NCI-H128 (cell line): Measurements from ENCODE around the gene MIEF1.
A peak's percentile ranks its signal among the peaks of the same experiment; 100 is the strongest.
"Not testable (repeated sequence)": the region's sequence is repeated elsewhere in the genome, so short reads cannot be mapped to it uniquely, and the experiment has no call there.

Experiments
- DNase-seq: peaks from one replicate; lab custom pipeline; 2025; ENCODE audit not compliant: unreplicated experiment; lab: John Stamatoyannopoulos, UW

Gene MIEF1

DNA sequence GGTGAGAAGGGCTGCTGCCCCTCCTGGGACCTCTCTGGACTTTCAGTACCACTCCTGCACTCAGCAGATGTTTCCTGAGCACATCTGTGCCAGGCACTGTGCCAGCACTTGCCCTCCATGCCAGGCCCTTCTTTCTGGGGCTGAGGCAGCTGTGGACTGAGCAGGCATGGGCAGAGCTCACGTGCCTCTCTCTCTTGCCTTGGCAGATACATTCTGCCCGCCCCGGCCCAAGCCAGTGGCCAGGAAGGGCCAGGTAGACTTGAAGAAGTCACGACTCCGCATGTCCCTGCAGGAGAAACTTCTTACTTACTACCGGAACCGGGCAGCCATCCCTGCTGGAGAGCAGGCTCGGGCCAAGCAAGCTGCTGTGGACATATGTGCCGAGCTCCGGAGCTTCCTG lies 9.9 kb downstream of the MIEF1 start:
- no peak for DNase-seq

DNA sequence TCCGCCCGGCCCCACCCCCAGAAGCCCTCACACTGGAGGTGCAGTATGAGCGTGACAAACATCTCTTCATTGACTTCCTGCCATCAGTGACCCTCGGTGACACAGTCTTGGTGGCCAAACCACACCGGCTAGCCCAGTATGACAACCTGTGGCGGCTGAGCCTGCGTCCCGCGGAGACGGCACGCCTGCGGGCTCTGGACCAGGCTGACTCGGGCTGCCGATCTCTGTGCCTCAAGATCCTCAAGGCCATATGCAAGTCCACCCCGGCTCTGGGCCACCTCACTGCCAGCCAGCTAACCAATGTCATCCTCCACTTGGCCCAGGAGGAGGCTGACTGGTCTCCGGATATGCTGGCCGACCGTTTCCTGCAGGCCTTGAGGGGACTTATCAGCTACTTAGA lies 11.7 kb downstream of the MIEF1 start:
- no peak for DNase-seq

DNA sequence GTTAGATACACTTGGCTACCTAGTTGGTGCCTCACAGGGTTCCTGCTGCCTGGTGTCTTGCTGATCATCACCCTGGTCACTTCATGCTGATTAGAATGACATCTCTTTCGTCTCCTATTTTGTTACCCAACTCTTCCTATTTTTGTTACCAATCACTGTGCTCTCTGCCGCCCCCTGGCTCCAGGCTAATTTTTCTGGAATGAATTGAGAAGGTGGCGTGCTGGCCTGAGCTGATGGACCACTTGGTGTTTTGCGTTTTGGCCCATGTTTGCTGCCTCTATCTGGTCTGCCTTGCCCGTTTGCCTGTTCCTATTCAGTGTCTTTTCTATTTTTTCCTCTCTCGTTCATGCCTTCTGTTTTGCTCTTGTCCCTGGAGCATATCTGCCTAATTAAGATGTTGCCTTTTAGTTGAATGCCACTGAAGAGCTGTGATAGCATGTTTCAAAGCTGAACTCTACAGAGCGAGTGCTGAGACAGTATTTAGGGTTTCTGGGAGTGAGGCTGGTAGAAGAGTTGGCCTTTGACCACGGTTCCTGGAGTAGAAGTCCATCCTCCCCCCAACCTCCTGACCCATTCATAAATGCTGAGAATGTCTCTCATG lies 12.4 kb downstream of the MIEF1 start:
- no peak for DNase-seq

DNA sequence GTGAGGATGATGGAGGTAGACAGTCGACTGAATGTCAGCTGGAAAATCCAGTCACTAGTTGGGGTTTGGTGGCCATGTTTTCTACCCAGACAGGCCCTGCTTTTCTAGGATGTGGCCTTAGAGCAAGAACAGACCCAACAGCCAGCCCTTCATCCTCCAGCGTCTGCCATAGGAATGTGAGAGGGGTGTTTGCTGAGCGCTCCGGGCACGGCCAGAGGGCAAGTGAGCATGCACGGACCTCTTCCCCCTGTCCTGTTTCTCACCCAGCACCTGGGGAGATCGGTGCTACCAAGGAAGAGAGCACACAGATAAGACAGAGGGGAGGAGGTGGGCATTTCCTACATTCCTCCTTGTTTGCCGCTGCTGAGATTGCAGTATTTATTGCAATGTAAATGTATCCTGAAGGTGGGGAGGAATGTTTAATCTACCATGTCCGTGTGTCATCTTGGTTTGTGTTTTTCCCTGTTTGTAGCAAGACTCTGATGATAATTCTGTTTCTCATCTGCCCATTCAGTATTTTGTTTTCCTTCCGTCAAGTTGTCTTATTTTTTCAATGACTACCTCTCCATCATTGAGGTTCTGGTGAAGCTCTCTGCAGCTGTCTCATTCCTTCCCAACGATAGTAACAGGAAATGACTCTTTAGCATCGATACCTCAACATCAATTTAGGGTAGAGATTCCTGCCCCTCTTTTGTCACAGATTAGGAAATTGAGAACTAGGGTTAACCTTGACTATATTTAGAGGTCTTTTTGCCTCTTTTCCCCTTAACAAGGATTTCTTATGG lies 13.4 kb downstream of the MIEF1 start:
- no peak for DNase-seq

DNA sequence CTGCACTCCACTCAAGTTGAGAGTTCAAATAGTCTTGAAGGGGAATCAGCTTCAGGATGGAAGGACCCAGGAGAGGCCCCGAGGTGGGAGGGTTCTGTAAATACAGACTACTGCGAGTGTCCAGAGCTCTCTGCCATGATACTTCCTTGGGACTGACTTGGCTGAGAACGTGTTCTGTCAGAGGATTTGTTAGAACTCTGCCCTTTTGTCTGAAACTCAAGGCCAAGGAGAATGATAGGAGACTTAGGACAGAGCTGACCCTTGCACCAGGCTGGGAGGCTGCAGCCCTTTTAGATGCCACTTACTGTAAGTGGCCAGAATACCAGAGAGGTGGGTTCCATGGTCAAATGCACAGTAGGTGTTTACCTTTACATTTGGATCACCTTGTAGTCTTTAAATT lies 15.4 kb downstream of the MIEF1 start:
- no peak for DNase-seq

DNA sequence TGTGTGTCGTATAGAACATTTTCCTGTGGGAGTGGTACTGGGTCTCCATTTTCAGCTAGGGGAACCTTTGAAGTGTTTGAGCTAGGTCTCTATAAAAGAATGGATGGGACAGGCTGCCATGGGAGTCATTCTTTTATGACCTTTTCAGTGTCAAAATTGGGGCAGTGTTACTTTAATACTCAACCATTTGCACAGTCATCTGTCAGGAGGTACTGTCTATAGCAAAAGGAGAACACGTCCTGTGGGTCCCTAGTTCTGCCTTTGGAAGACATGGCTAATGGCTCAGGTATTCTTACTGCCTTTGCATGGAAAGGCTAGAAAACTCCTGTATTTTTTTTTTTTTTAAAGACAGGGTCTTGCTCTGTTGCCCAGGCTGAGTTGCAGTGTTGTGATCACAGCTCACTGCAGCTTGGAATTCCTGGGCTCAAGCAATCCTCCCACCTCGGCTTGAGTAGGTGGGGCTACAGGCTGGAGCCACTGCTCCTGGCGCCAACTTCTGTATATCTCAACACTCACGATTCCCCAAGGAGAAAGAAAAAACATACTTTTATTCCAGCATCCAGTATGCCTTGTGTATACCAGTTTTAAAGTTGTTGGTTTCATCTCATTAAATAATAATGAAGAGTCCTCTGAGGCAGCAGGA lies 16.2 kb downstream of the MIEF1 start:
- no peak for DNase-seq

DNA sequence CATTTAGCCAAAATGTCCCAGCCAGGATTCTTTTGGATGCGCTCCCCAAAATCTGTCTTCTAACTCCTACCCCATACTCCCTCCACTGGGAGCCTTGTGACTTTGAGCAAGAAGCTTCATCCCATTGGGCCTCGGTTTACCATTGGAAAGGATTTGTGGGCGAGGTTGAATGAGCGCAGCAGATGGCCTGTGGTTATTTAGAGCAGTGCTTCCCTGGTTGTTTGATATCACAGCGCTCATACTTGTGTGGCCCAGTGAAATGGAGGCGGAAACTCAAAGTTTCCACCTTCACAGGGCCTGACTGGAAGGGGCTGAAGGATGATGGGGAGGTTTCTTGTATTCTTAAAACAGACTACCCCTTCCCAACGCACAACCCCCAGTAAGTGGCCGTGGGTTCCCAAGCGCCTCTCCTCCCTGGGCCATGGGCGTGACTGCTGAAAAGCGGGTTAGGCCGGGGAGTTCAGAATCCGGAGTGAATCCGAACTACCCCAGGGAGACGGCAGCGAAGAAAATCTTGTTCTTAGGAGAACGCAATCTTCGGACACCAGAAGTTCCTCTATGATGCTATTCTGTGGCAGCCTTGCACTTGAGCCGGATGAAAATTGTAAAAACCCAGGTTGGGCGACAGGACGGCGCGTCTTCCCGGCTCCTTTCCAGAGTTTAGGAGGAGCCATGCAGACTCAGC lies 17.0 kb downstream of the MIEF1 start:
- no peak for DNase-seq

DNA sequence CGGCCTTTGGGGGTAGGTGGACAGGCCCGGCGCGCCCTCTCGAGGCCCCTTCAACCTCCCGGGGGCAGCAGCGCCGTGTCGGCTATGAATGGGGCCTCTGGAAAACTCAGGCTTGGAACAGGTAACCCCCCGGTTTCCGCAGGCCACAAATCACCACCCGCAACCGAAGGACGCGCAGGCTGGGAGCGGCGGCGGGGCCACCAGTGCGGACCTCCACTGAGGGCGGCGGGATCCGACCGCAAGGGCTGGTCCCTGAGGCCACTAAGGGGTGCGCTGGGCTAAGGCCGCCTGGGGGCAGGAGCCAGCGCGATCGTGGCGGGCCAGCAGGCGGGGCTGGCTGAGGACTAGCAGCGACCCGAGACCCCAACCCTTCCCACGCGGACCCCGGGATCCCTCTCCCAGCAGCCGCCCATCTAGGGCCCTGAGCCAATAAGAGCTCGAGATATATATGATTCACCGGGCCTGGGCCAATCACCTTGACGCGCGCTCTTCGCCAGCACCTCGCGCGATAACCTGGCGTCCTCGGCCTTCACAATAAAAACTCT lies 17.7 kb downstream of the MIEF1 start:
- DNase-seq = peak; percentile 91

DNA sequence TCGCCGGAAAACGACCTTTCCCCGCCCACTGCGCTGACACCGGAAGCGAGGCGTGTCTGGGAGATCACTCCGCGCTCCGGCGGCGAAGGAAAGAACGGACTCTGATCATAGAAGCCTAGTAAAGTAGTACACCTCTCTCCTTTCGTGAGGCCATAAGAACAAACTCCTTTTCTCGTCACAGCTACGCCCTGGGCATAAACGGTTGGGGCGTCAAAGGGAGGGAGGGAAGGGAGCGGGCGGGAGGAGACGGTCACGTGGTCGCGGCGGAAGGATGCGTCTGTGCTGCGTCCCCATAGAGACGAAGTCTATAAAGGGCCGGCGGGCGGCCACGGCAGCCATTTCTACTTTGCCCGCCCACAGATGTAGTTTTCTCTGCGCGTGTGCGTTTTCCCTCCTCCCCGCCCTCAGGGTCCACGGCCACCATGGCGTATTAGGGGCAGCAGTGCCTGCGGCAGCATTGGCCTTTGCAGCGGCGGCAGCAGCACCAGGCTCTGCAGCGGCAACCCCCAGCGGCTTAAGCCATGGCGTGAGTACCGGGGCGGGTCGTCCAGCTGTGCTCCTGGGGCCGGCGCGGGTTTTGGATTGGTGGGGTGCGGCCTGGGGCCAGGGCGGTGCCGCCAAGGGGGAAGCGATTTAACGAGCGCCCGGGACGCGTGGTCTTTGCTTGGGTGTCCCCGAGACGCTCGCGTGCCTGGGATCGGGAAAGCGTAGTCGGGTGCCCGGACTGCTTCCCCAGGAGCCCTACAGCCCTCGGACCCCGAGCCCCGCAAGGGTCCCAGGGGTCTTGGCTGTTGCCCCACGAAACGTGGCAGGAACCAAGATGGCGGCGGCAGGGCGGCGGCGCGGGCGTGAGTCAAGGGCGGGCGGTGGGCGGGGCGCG lies 18.4 kb downstream of the MIEF1 start, which contains the start of gene ATF4:
ATF4 (plus strand) TSS at position 337 of the 880 bp plus-strand sequence. CDS start 884 bp downstream, outside the sequence.
- no peak for DNase-seq

DNA sequence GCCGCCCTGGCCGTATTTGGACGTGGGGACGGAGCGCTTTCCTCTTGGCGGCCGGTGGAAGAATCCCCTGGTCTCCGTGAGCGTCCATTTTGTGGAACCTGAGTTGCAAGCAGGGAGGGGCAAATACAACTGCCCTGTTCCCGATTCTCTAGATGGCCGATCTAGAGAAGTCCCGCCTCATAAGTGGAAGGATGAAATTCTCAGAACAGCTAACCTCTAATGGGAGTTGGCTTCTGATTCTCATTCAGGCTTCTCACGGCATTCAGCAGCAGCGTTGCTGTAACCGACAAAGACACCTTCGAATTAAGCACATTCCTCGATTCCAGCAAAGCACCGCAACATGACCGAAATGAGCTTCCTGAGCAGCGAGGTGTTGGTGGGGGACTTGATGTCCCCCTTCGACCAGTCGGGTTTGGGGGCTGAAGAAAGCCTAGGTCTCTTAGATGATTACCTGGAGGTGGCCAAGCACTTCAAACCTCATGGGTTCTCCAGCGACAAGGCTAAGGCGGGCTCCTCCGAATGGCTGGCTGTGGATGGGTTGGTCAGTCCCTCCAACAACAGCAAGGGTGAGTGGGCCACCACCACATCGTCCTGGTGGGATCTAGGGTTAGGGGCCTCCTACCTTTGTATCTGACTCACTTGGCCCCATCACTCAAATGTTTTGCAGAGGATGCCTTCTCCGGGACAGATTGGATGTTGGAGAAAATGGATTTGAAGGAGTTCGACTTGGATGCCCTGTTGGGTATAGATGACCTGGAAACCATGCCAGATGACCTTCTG lies 19.2 kb downstream of the MIEF1 start:
- DNase-seq = not testable (repeated sequence)

DNA sequence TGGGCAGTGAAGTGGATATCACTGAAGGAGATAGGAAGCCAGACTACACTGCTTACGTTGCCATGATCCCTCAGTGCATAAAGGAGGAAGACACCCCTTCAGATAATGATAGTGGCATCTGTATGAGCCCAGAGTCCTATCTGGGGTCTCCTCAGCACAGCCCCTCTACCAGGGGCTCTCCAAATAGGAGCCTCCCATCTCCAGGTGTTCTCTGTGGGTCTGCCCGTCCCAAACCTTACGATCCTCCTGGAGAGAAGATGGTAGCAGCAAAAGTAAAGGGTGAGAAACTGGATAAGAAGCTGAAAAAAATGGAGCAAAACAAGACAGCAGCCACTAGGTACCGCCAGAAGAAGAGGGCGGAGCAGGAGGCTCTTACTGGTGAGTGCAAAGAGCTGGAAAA lies 20.0 kb downstream of the MIEF1 start:
- not testable (repeated sequence) for DNase-seq

DNA sequence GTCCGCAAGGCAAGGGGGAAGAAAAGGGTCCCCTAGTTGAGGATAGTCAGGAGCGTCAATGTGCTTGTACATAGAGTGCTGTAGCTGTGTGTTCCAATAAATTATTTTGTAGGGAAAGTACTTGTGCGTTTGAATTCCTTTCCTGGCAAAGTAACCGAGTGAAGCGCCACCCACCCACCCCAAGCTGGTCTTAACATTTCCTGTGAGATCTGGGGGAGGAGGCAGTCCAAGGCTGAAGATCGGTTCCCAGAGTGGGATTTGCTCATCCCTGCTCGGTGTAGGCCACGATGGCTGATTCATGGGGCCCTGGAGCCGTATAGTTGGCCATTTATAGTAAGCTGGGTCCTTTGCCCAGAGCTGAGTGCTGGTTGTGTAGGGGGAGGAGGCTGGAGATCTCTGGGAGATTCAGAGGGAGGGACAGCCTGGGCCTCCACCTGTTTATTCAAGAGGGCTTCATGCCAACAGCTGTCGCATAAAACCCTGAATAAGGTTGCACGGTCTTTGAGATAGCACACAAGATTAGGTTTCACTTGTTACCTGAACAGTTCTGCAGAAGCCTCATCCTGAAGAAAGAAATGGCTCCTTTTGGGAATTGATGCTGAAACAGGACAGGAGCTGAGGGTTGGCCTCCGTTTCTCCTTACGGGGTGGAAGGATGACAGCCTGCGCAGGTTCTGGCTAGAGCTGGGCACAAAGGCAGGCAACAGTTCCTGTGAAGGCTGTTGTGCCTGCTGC lies 20.6 kb downstream of the MIEF1 start:
- DNase-seq = no peak

DNA sequence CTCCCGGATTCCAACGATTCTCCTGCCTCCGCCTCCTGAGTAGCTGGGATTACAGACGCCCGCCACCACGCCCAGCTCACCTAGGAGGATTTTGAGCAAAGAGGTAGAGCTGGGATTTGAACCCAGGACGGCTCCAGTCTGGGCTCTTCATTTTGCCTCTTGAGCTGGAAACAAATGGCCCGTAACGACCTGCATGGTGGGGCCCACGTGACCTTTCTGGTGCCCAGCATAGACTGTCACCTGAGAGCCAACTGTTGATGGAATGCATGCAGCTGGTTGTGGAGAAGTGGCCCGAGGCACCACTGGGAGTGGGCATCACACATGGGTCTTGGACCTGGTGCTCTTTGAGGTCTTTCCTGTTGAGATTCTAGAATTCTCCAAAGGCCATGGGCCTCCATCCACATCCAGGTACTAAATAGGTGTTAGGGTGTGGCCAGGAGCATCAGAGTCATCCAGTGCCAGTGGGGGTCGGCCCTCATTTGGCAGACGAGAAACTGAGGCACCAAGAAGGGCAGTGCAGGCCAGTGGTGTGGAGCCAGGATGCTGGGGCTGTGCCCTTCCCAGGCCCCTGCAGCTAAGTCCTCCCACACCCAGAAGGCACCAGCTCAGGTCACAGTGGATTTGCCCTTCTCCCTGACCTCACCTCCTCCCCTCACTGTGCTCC lies 22.1 kb downstream of the MIEF1 start:
- DNase-seq = no peak

DNA sequence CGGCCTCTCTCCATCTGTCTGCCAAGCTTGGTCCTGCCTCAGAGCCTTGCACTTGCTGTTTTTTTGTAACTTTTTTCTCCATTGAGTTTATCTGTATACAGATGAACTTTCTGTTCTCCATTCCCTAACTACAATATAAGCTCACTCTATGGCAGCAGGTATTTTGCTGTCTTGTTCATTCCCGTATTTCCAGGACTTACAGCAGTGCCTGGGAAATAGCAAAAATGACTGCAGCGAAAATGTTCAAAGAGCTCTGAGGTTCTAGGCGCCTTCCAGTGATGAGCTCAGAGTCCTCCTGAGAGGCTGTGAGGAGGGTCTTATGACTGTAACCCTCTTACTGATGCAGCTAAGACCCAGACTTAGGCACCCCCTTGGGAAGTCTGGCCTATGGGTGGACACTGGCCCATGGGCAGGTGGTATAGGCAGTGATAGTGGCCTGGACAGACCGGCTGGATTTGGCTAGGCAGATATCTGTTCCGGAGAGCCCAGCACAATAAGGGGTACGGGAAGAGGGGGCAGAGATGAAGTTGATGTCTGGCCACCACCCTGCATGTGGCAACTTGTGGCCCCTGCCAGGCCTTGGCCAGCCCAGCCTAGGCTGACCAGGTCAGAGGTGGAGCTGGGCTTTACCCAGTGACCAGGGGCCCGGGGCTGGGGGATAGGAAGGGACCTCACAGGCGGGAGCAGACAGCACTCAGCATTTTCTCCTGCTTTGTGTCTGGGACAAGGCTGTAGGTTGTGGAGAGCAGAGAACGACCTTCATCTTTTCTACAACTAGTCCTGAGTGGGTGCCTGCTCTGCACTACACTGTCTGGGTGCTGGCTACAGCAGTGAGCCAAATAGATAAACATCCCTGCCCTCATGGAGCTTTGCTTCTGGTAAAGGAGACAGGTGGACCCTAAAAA lies 22.9 kb downstream of the MIEF1 start:
- no peak for DNase-seq

DNA sequence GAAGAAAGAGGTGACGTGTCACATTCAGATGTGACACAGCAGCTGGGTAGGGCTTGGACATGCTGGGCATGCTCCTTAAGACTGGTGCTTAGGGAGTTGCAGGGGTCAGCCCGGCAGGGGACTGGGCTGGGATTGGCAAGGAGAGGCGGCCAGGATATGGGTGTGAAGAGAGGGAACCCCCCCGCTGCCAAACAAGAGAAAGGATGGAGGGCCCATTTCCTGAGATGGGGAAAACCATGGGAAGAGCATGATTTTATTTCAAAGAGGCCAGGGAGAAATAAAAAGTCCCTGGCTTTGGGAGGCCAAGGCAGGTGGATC lies 23.5 kb downstream of the MIEF1 start:
- DNase-seq = no peak

DNA sequence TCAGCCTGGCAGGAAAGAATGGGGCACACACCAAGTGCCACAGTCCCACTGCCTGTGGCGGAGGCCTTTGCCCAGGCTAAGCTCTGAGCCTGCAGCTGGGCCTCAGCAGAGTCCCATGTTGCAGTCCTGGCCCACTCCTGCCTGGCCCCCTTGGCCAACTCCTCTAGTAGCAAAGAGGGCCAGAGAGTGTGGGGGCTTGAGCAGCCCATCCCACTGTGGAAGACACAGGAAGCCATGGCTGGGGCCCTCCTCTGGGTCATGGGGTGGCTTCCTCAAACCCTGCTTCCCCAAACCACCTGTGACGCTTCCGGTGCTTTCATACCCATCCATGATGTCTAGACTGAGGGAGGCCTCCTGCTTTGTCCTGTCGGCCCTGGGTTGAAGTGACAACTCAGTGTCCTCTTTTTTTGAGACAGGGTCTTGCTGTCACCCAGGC lies 24.7 kb downstream of the MIEF1 start:
- no peak for DNase-seq

DNA sequence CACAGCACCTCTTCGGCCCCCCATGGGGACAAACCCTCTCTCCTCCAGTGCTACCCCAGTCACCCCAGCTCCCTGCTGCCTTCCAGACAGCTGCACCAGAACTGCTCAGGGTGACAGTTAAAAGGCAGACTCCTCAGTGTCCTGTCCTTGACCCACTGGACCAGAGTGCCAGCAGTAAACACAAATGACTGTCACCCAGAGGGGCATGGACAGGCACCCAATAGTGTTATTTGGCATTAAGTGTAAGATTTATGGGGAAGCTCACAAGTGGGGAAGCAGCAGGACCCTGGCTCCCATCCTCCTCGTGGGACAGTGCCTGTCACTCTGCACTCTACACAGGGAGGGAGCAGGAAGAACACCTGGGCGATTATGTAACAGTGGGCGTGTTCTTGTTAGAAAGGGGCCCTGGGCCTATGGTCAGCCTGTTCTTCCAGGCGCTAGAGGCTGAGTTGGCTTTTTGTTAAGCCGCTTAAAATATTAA lies 25.4 kb downstream of the MIEF1 start:
- no peak for DNase-seq
